UCSD-AML1 (cell line): Measurements from ENCODE around the gene KRTAP10-10.
"Not testable (repeated sequence)": the region's sequence is repeated elsewhere in the genome, so short reads cannot be mapped to it uniquely, and the experiment has no call there.

Experiments used
- DNase-seq: peaks from one replicate; lab custom pipeline; 2025; ENCODE audit not compliant: unreplicated experiment; lab: John Stamatoyannopoulos, UW

The KRTAP10-10 gene

DNA sequence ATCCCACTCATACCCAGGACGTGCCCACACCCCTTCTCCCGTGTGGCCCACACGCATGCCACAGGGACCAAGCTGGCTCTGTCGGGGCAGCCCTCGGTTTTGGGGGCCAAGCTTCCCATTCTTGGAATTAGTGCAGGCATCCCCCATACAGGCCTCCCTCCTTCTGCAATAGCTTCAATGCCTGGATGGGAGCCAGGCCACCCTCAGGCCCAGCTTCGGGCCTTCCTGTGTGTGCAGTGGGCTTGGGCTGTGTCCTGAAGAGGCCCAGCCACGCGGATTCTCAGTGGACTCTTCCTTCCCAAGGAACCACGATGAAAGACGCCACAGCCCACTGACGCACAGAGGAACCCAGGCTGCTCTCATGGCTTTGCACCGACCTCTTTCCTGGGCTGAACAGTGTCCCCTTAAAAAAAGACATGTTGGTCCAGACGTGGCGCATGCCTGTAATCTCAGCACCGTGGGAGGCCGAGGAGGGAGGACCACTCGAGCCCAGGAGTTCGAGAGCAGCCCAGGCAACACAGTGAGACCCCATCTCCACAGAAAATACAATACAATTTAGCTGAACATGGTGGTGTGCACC, 12.5 kb downstream of the KRTAP10-10 start:
- DNase-seq, result no peak

DNA sequence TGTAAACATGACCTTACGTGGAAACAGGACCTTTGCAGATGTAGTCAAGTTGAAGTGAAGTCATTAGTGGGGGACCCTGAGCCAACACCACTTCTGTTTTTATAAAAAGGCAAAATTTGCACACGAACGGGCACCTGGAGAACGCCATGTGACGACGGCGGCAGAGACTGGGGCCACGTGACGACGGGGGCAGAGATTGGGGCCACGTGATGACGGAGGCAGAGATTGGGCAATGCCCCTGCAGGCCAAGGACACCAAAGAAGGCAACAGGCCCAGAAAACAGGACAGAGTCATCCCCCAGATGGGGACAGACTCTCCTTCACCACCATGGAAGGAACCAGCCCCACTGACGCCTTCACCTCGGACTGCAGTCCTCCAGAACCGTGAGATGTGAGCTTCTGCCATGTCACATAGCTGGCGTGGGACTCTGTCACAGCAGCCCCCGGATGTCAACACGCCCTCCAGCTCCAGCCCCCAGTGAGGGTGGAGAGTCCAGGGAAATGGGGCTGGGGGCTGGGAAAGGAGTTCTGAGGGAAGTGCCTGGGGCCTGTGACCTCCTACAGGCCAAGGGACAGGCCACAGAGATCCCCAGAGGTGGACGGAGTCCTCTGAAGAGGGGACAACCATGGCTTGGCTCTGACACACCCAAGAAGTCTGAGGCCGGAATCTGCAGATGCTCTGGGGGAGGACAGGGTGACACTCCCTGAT, 13.3 kb downstream of the KRTAP10-10 start:
- DNase-seq, result no peak

DNA sequence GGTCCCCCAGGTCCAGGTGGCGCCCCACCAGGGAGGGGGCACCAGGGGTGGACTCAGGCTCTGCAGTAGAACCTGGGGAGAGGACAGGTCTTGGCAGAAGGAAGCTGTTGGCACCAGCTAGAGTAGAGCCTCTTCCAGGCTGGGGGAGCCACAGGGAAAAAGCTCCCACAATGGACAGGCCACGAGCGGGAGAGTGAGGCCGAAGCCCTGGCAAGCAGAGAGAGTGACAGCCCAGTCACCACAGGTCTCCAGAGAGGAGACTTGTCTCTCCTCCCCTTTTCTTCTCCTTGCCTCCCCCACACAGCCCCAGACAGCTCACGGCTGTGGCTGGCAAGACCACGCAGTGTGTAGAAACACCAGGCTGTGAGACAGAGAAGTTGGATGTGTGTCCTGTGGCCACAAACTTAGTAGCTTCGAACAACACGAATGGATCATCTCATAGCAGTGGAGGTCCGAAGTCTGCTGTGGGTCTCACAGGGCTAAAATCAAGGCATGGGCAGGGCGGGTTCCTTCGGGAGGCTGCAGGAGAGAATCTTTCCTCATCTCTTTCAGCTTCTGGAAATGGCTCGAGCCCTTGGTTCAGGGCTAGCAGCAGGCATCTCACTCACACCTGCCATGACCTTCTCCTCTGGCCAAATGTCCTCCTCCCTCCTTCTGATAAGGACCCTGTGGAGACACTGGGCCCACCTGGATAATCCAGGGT, 14.0 kb downstream of the KRTAP10-10 start:
- no peak for DNase-seq

DNA sequence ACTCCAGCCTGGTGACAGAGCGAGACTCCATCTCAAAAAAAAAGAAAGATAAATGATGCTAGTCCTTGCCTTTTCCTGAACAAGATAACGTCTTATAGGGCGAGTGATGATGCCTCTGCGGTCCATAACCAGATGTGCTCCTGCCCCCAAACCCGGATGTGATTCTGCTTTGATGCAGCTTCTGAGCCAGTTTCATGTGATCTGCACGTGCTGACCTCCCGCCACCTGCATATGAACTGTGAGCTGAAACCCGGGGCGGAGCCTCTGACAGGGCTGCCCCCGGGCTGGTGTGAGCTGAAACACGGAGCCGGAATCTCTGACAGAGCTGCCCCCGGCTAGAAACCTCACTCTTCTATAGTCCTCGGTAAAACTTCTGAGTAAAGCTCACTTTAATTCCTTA, 16.0 kb downstream of the KRTAP10-10 start:
- no peak for DNase-seq

DNA sequence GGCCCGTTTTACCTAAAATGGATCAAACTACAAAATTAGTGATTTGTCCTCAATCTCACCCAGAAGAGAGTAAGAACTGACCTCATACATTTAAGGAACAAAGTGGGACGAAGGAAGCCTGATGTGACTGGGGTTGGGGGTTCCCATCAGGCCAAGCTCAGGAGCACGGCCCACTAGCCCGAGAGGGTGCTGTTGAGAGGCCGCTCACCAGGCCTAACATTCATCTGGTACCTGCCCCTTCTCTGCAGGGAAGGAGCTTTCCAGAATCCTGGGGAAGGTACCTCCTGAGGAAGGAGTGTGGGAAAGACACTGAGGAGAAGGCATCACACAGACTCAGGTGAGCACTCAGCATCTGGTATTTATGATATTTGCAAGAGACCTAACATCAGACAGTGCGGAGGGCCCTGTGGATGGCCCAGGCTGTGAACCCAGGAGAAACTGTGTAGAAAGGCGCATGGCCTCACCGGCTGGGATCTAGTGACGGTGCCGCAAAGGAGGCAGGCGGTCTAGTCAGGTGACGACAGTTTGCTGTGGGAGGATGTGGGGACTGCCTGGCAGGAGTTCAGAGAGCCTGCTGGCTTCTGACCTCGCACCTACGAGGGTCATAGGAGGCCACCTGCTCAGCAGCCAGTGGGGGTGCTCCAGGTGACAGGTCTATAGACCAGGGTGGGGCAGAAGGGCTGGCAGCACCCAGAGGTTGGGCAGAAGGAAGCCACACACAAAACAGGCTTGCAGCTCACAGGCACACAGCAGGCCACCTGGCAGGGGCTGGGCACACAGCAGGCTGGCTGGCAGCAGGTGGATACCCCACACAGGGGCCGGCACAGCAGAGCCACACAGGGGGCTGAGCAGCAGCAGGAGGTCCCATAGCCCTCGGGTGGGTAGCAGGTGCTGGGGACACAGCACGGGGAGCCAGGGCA, 16.8 kb downstream of the KRTAP10-10 start:
- no peak for DNase-seq

DNA sequence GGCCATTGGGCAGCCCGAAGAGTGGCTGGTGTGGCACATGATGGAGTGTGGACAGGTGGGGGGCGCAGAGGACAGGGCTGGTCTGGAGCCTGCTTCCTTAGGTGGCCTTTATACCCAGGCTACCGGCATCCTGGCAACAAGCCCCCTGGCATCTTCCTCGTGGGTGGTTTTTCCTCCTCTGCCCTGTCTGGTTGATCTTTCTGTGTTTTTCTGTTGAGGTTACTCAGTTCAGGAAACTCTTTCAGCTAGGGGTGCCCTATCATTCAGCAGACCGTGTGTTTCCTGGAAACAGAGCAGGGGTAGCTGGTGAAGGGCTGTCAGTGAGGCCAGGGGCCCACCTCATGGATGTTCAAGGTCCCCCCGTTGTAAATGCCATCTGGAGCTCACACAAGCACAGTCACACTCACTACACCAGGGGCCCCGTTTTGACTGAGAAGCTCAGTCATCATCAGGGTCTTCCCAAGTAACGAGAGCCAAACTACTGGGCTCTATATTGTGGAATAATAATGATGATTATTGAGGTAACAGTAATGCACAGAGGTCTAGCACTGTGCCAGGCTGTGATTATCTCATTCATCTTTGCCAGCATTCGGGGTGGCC, 17.5 kb downstream of the KRTAP10-10 start, which contains the start of gene KRTAP12-4:
Gene KRTAP12-4, minus strand, starts transcription at position 84 of the 600 bp plus-strand sequence. Its CDS starts 45 bp downstream, at position 39.
- no peak for DNase-seq

DNA sequence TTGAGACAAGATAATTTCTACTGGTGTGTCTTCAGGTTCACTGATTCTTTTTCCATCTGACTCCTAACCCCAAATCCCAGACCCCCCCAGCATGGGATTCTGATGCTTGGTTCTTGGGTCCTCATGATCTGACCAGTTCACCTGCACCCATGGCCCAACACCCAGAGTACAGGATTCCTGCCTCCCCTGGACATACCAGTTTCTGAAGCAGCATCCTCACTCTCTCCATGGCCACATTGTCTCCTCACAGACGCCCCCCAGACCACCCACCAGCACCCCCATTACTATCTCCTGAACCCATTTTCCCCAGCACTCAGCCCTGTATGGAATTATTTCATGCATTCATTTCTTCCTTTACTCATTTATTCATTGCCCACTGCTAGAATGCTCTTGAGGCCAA, 19.7 kb downstream of the KRTAP10-10 start:
- no peak for DNase-seq

DNA sequence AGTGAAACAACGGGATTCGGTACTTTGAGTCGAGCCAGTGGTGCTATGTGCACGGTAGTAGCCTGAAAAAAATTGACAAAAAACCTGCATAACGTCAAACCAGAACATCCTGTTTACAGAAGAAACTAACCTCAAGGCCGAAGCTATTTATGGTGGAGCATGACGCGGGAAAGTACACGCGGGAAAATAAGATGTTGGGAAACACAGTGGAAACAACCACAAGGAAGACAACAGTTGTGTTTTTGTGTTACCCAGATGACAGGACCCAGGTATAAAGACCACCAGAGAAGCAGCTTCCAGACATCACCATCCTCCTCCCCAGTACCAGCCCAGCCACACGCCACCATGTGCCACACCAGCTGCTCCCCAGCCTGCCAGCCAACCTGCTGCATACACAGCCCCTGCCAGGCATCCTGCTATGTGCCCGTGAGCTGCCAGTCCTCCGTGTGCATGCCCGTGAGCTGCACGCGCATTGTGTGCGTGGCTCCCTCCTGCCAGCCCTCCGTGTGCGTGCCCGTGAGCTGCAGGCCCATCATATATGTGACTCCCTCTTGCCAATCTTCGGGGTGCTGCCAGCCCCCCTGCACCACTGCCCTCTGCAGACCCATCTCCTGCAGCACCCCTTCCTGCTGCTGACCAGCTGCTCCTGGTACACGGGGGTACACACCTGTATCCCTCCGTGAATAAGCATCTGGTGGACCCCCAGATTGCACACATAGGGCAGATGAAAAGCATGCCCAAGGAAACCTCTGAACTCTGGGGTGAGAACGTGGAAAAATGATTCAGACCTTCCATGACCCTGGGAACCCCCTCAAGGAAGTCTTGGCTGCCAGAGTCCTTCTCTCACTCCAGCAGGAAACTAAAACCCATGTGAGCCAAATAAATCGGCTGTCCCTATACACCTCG, 20.7 kb downstream of the KRTAP10-10 start, which contains the start of gene KRTAP12-3:
Gene KRTAP12-3, plus strand, starts transcription at position 298 of the 906 bp plus-strand sequence. Its CDS starts 48 bp downstream, at position 346.
- DNase-seq, result no peak

DNA sequence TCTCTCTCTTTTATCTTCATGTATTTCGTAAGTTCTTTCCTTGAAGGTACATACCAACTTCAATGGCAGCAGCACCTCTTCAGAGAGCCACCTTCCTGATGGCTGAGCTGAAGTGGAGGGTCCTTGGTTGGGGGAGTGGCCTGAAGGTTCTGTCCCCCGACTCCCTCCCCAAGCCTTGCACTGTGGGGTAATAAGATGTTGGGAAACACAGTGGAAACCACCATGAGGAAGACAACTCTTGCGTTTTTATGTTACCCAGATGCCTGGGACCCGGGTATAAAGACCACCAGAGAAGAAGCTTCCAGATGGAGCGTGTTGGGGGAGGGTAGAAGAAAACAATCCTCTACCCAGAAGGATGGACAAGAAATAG, 21.4 kb downstream of the KRTAP10-10 start:
- DNase-seq, result no peak

DNA sequence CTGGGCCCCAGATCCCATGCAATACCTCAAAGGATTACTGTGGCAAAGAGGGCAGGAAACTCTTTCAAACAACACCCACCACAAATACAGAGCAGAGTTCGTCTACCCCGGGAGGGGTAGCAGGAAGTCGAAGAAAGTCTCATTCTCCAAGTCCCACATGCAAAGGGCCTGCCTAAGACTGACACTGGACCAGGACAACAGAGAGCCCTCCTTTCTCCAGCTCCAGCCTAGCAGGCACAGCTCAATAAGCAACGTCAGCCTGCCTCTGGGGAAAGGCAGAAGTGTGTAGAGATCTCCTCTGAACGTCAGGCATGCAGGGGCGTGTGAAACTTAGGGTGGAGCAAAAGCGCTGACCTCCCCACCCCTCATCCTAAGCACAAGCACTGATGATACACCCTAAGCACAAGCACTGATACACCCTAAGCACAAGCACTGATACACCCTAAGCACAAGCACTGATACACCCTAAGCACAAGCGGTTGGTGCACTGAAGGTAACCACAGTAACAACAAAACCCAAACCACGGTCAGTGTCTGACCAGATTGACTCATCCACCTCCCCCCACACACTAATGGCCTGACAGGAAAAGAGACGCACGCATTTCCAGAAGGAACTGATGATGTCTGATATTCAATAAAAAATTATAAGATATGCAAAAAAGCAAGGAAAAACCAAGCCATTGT, 21.9 kb downstream of the KRTAP10-10 start:
- DNase-seq, result no peak

DNA sequence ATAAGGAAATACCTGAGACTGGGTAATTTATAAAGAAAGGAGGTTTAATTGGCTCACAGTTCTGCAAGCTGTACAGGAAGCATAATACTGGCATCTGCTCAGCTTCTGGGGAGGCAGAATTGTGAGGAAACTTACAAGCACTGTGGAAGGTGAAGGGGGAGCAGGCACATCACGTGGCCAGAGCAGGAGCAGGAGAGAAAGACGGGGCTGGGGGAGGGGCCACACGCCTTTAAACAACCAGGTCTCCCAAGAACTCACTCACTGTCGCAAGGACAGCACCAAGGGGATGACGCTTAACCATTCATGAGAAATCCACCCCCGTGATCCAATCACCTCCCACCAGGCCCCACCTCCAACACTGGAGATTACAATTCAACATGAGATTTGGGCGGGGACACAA, 24.4 kb downstream of the KRTAP10-10 start:
- not testable (repeated sequence) for DNase-seq

DNA sequence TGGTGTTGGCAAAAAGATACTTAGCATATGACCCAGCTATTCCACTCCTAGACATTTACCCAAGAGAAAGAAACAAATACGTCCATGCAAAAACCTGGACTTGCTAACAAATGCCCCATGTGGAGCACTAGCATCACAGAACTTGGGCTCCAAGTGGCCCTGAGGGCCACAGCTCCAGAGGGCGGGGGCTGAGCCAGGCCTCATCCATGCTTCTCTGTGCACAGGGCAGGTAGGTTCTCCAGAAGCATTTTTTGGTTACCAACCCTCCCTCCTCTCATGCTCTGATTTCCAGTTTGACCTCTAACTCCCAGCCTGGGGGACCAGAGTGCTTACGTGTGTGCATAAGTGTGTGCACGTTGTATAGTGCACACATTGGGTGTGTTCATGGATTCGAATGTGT, 27.5 kb downstream of the KRTAP10-10 start:
- DNase-seq, result no peak

DNA sequence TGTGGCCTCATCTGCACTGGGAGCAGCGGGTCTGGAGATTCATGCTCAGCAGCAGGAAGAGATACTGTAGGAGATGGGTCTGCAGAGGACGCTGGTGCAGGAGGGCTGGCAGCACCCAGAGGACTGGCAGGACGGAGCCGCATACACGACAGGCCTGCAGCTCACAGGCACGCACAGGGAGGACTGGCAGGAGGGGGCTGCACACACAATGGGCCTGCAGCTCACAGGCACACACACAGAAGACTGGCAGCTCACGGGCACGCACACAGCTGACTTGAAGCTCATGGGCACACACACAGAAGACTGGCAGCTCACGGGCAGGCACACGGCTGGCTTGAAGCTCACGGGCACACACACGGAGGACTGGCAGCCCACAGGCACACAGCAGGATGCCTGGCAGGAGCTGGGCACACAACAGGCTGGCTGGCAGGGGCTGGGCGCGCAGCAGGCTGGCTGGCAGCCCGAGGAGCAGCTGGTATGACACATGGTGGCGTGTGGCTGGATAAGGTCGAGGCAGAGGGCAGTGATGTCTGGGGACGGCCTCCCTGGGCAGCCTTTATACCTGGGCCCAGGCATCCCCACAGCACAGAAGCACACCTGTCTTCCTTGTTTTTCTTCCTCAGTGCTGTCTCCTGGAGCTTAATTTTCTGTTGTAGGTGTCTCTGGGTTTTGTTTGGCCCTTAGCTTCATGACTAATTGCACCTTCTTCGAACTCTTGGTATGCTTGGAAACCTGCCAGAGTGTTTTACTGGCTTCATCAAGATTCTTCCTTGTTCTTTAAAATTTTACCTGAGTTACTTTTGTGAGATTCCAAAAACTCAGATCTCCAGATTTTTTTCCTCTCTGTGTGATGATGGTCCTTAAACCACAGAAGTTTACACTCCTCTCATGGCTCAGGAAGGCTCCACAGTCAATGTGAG, 29.5 kb downstream of the KRTAP10-10 start, which contains the start of gene KRTAP12-2:
Gene KRTAP12-2, minus strand, starts transcription at position 527 of the 920 bp plus-strand sequence. Its CDS starts 41 bp downstream, at position 486.
- DNase-seq, result no peak

DNA sequence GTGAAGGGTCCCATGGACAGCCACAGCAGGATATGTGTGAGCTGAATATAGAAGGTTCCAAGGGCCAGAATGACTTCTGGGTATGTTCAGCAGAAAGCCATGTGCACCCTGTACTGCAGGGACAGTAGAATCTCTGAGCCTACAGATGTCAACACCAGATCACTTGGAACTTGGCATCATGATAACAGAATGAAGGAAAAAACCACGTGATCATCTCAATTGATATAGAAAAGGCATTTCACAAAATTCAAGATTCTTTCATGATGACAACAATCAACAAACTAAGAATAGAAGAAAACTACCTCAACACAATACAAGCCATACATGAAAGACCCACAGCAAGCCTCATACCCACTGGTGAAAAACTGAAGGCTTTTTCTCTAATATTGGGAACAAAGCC, 30.5 kb downstream of the KRTAP10-10 start:
- no peak for DNase-seq

DNA sequence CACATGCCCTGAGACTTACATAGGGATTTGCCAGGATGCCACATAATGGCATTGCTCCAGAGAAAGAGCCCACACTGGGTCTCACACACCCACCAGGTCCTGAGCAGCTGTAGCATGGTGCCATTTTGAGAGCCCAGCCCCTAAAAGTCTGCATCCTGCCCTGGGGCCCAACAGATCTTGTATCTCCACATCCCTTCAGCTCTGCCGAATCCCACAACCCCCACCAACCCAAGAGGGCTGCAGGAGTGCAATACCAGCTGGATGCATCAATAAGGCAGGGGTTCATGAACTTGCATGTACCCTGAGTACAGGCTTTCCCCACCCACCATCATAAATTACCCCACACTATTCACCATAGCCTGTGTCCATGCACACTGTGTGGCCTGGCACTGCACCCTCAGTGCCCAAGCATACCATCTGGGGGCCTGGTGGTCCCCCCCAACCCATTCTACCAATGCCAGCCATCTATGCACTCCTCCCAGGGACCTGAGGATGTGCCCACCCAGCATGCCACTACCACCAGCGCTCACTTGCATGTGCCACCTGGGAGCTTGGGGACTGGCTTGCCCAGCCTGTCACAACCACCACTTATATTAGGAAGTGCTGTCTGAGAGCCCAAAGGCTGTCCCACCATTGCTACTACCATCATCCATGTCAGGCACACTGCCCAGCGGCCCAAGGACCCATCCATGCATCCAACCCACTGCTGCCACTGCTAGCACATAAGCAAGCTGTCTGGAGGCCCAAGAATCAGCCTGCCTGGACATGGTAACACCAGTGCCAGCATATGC, 33.7 kb downstream of the KRTAP10-10 start:
- DNase-seq, result no peak

DNA sequence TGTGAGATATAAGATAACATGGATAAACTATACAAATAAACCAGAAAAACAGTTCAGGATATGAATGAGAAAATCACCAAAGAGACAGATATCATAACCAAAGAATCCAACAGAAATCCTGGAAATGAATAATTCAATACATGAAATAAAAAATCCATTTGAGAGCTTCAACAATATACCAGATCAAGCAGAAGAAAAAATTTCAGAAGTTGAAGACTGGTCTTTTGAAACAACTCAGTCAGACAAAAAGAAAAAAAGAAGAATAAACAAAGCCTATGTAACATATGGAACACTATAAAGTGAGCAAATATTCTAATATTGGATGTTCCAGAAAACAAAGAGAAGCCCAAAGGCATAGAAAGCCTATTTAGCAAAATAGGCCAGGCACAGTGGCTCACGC, 34.8 kb downstream of the KRTAP10-10 start:
- DNase-seq, result no peak

DNA sequence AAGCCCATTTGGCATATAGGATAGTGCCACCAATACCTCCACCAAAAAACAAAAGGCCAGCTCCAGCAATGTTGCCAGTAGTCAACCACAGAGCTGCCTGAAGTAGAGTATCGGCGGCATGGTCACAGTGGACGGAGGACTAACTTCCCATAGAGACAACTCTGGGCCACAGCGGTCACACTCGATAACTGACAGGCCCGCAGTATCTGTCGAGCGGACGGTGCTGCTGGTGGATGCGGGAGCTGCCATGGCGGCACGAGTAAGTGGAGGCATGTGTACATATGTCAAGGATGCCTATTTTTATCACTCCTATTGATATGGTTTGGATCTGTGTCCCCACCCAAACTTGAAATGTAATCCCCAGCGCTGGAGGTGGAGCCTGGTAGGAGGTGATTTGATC, 40.7 kb downstream of the KRTAP10-10 start:
- DNase-seq, result no peak
